ENCODE data around the gene PSMF1.

DNA sequence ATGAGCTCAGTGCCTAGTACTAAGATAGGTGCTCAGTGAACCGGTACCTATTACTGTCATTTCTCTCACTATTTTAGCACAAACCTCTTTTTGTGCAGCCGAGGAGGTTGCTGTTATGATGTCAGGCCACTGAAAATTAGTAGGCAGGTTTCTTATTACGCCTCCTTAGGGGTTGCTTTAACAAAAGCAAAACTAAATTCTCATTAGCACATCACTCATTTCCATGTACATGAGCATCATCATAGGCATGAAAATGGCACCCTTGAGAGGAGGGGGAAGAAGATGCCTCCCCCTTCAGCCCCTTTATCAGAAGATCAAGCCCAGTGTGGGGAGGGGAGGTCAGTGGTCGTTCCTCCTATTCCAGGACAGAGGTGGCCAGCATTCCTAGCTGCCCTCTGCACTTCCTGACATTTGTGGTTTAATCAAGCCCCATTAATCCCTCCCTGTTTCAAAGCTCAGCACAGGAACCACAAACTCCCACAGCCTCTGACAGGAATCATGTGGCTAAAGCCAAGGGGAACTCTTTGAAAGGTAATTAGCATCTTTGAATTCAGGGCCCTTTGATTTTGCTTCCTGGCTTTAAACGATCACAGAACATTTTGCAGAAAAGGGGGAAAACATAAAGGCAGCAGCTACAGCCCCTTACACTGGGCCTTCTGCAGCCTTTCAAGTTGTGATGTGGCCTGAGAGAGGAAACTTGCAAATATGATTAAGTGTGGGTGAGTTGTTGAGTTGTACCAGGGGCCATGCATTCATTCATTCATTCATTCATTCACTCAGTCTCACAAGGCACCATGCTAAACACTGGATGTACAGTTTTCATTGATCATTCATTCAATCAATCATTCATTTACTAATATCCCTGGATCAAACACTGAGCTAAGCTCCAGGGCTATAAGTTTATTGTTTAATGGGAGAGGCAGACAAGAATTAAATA lies 31.9 kb upstream of the PSMF1 start:
- TF ChIP-seq, protein P1, sequence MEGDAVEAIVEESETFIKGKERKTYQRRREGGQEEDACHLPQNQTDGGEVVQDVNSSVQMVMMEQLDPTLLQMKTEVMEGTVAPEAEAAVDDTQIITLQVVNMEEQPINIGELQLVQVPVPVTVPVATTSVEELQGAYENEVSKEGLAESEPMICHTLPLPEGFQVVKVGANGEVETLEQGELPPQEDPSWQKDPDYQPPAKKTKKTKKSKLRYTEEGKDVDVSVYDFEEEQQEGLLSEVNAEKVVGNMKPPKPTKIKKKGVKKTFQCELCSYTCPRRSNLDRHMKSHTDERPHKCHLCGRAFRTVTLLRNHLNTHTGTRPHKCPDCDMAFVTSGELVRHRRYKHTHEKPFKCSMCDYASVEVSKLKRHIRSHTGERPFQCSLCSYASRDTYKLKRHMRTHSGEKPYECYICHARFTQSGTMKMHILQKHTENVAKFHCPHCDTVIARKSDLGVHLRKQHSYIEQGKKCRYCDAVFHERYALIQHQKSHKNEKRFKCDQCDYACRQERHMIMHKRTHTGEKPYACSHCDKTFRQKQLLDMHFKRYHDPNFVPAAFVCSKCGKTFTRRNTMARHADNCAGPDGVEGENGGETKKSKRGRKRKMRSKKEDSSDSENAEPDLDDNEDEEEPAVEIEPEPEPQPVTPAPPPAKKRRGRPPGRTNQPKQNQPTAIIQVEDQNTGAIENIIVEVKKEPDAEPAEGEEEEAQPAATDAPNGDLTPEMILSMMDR (IDR thresholded peaks at IDR 0.05), result no peak
- TF ChIP-seq POLR2A (IDR thresholded peaks at IDR 0.05), result no peak
